ENCODE measurements around the gene TULP4. TPM values are rescaled to one million over a fixed set of nuclear protein-coding genes. Genes with fewer than 3 reads are reported as not detected.
A peak's percentile ranks its signal among the peaks of the same experiment; 100 is the strongest.
"Not testable (repeated sequence)": the region's sequence is repeated elsewhere in the genome, so short reads cannot be mapped to it uniquely, and the experiment has no call there.

The TULP4 gene
- total RNA-seq, 1 experiment from 2014 or later = 126 TPM

- Histone ChIP-seq H3K27me3 (replicated peaks; ENCODE audit: control insufficient read depth, insufficient read depth, low read length) (no peaks in the 10 kb centered on the region), H3K4me1 (peaks cover 25% of the 10 kb centered on the region), H3K36me3 (ENCODE audit: control insufficient read depth, insufficient read depth, low read length) (peaks cover 2% of the 10 kb centered on the region; the same call in 1 of the 2 replicates), H3K4me3 (ENCODE audit: low read depth, low read length) (no peak overlapping the region), H3K9me3 (peaks cover 32% of the 10 kb centered on the region)
- Mint-ChIP-seq H3K27ac (ENCODE audit: unreplicated experiment) (peak overlapping the region; percentile 90), H3K4me3 (ENCODE audit: unreplicated experiment) (peak overlapping the region; percentile 42), H3K36me3 (ENCODE audit: insufficient read depth, unreplicated experiment) (peaks cover 61% of the 10 kb centered on the region), H3K27me3 (ENCODE audit: insufficient read depth, unreplicated experiment) (no peaks in the 10 kb centered on the region), H3K4me1 (ENCODE audit: low read depth, unreplicated experiment) (peaks cover 39% of the 10 kb centered on the region), H3K9me3 (ENCODE audit: unreplicated experiment) (peaks cover 33% of the 10 kb centered on the region)
- TSS peak; percentile 26 for BruUV-seq (replicated peaks)
- intact Hi-C loops (cut with micrococcal nuclease; ENCODE audit: unreplicated experiment) = no loop called here
- no peak for DNase-seq
- TF ChIP-seq CTCF (IDR thresholded peaks at IDR 0.05; ENCODE audit: insufficient read depth in 1 of 2, low read depth in 1 of 2, low read length in 1 of 2, severe bottlenecking in 1 of 2, unreplicated experiment in 1 of 2) = no peak
- ChIA-PET CTCF (no interaction called here), POLR2A (no interaction called here)
These were observed 32.3 kb downstream of the TULP4 start for GRCh38 chr6:158344534-158344933.

- H3K9me3 Mint-ChIP-seq (ENCODE audit: unreplicated experiment) = peaks cover 33% of the 10 kb centered on the region
- intact Hi-C loops (cut with micrococcal nuclease; ENCODE audit: unreplicated experiment); H3K27me3 Mint-ChIP-seq (ENCODE audit: insufficient read depth, unreplicated experiment); H3K36me3 ChIP-seq (ENCODE audit: control insufficient read depth, insufficient read depth, low read length); BruUV-seq (replicated peaks); CTCF ChIA-PET; H3K27me3 ChIP-seq (replicated peaks; ENCODE audit: control insufficient read depth, insufficient read depth, low read length); DNase-seq; H3K4me3 Mint-ChIP-seq (ENCODE audit: unreplicated experiment); H3K27ac Mint-ChIP-seq (ENCODE audit: unreplicated experiment); H3K4me3 ChIP-seq (ENCODE audit: low read depth, low read length); POLR2A ChIA-PET: not testable (repeated sequence)
- peaks cover 35% of the 10 kb centered on the region for H3K4me1 Mint-ChIP-seq (ENCODE audit: low read depth, unreplicated experiment)
- Histone ChIP-seq H3K4me1 (peaks cover 17% of the 10 kb centered on the region), H3K9me3 (peaks cover 32% of the 10 kb centered on the region)
- peaks cover 62% of the 10 kb centered on the region for H3K36me3 Mint-ChIP-seq (ENCODE audit: insufficient read depth, unreplicated experiment)
These were observed 33.2 kb downstream of the TULP4 start for GRCh38 chr6:158345444-158345843.

GRCh38 chr6:158347335-158347734, 35.1 kb downstream of the TULP4 start:
- DNase-seq = no peak
- BruUV-seq (replicated peaks) = no TSS peak
- Mint-ChIP-seq H3K9me3 (ENCODE audit: unreplicated experiment) (peaks cover 33% of the 10 kb centered on the region), H3K27me3 (ENCODE audit: insufficient read depth, unreplicated experiment) (no peaks in the 10 kb centered on the region), H3K27ac (ENCODE audit: unreplicated experiment) (no peak overlapping the region), H3K36me3 (ENCODE audit: insufficient read depth, unreplicated experiment) (peaks cover 57% of the 10 kb centered on the region), H3K4me3 (ENCODE audit: unreplicated experiment) (no peak overlapping the region), H3K4me1 (ENCODE audit: low read depth, unreplicated experiment) (peaks cover 28% of the 10 kb centered on the region)
- CTCF ChIA-PET = no interaction called here
- TF ChIP-seq CTCF (IDR thresholded peaks at IDR 0.05; ENCODE audit: insufficient read depth in 1 of 2, low read depth in 1 of 2, low read length in 1 of 2, severe bottlenecking in 1 of 2, unreplicated experiment in 1 of 2) = no peak
- H3K9me3 ChIP-seq = peaks cover 28% of the 10 kb centered on the region
- no peak overlapping the region for H3K4me3 ChIP-seq (ENCODE audit: low read depth, low read length)
- H3K36me3 ChIP-seq (ENCODE audit: control insufficient read depth, insufficient read depth, low read length) = peaks cover 2% of the 10 kb centered on the region; the same call in 1 of the 2 replicates
- POLR2A ChIA-PET = no interaction called here
- peaks cover 17% of the 10 kb centered on the region for H3K4me1 ChIP-seq
- intact Hi-C loops (cut with micrococcal nuclease; ENCODE audit: unreplicated experiment) = no loop called here
- H3K27me3 ChIP-seq (replicated peaks; ENCODE audit: control insufficient read depth, insufficient read depth, low read length) = no peaks in the 10 kb centered on the region

- DNase-seq; H3K27me3 Mint-ChIP-seq (ENCODE audit: insufficient read depth, unreplicated experiment); intact Hi-C loops (cut with micrococcal nuclease; ENCODE audit: unreplicated experiment); POLR2A ChIA-PET; BruUV-seq (replicated peaks); H3K27ac Mint-ChIP-seq (ENCODE audit: unreplicated experiment); H3K36me3 ChIP-seq (ENCODE audit: control insufficient read depth, insufficient read depth, low read length); H3K27me3 ChIP-seq (replicated peaks; ENCODE audit: control insufficient read depth, insufficient read depth, low read length); CTCF ChIA-PET; H3K4me3 Mint-ChIP-seq (ENCODE audit: unreplicated experiment); H3K4me3 ChIP-seq (ENCODE audit: low read depth, low read length): not testable (repeated sequence)
- H3K4me1 Mint-ChIP-seq (ENCODE audit: low read depth, unreplicated experiment) = peaks cover 17% of the 10 kb centered on the region
- peaks cover 45% of the 10 kb centered on the region for H3K36me3 Mint-ChIP-seq (ENCODE audit: insufficient read depth, unreplicated experiment)
- Histone ChIP-seq H3K4me1 (peaks cover 12% of the 10 kb centered on the region), H3K9me3 (peaks cover 28% of the 10 kb centered on the region)
- peaks cover 31% of the 10 kb centered on the region for H3K9me3 Mint-ChIP-seq (ENCODE audit: unreplicated experiment)
These were observed 36.7 kb downstream of the TULP4 start for GRCh38 chr6:158348737-158349504.

- H3K9me3 ChIP-seq = peaks cover 24% of the 10 kb centered on the region
- H3K4me3 Mint-ChIP-seq (ENCODE audit: unreplicated experiment); H3K36me3 ChIP-seq (ENCODE audit: control insufficient read depth, insufficient read depth, low read length); POLR2A ChIA-PET; H3K4me1 ChIP-seq; BruUV-seq (replicated peaks); H3K27me3 ChIP-seq (replicated peaks; ENCODE audit: control insufficient read depth, insufficient read depth, low read length); H3K27me3 Mint-ChIP-seq (ENCODE audit: insufficient read depth, unreplicated experiment); DNase-seq; intact Hi-C loops (cut with micrococcal nuclease; ENCODE audit: unreplicated experiment); H3K27ac Mint-ChIP-seq (ENCODE audit: unreplicated experiment); H3K4me3 ChIP-seq (ENCODE audit: low read depth, low read length); H3K4me1 Mint-ChIP-seq (ENCODE audit: low read depth, unreplicated experiment); CTCF ChIA-PET: not testable (repeated sequence)
- Mint-ChIP-seq H3K36me3 (ENCODE audit: insufficient read depth, unreplicated experiment) (peaks cover 42% of the 10 kb centered on the region), H3K9me3 (ENCODE audit: unreplicated experiment) (peaks cover 23% of the 10 kb centered on the region)
These were observed 37.4 kb downstream of the TULP4 start for GRCh38 chr6:158349505-158350275.
